Measurements from ENCODE around the gene DHX35.
A peak's percentile ranks its signal among the peaks of the same experiment; 100 is the strongest.

DHX35 gene

GRCh38 chr20:38961530-38962043 is 557 bp upstream of the DHX35 start:
- H3K36me3 ChIP-seq (ENCODE audit: control insufficient read depth, insufficient read depth, low read length): peaks cover 5% of the 10 kb centered on the region
- H3K4me3 ChIP-seq (ENCODE audit: low read depth, low read length): peak overlapping the region; percentile 93
- no peaks in the 10 kb centered on the region for H3K9me3 ChIP-seq (ENCODE audit: control insufficient read depth, insufficient read depth, low read length)
- H3K9ac ChIP-seq (ENCODE audit: low read depth, low read length): peak overlapping the region; percentile 98
- H3K4me1 ChIP-seq (ENCODE audit: control insufficient read depth, insufficient read depth, low read length): peaks cover 10% of the 10 kb centered on the region
- H3K27me3 ChIP-seq (ENCODE audit: control insufficient read depth, insufficient read depth, low read length): no peaks in the 10 kb centered on the region
- H3K27ac ChIP-seq (ENCODE audit: low read depth, low read length): peak overlapping the region; percentile 97

DNA sequence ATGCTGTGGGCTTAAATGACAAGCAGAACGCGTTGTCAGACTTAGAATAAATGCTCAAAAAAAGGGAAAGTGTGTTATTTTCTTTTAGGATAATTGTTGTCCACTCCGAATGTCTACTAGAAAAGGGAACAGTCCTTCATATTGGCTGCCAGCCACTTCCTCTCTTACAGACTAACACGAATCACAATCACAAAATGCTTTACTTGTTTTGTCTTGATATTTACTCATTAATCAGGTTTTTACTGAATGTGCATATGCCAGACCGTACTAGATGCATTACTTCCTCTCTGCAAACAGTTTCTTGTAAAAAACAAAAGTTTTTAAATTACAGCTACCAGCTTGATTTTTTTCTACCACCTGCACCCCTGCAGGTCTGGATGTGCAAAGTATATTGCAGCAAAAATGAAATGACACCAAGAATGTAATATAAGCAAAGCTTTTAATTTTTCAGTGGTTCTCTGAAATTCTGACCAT is 821 bp downstream of the DHX35 start:
- Histone ChIP-seq H3K9ac (ENCODE audit: low read depth, low read length) (peak overlapping the region; percentile 95), H3K9me3 (ENCODE audit: control insufficient read depth, insufficient read depth, low read length) (no peaks in the 10 kb centered on the region), H3K4me1 (ENCODE audit: control insufficient read depth, insufficient read depth, low read length) (peaks cover 10% of the 10 kb centered on the region), H3K27ac (ENCODE audit: low read depth, low read length) (peak overlapping the region; percentile 97), H3K27me3 (ENCODE audit: control insufficient read depth, insufficient read depth, low read length) (no peaks in the 10 kb centered on the region), H3K4me3 (ENCODE audit: low read depth, low read length) (peak overlapping the region; percentile 93), H3K36me3 (ENCODE audit: control insufficient read depth, insufficient read depth, low read length) (peaks cover 6% of the 10 kb centered on the region)

GRCh38 chr20:38963745-38964144 is 1.6 kb downstream of the DHX35 start:
- H3K27ac ChIP-seq (ENCODE audit: low read depth, low read length): no peak overlapping the region
- no peak overlapping the region for H3K9ac ChIP-seq (ENCODE audit: low read depth, low read length)
- no peak overlapping the region for H3K4me3 ChIP-seq (ENCODE audit: low read depth, low read length)
- no peaks in the 10 kb centered on the region for H3K9me3 ChIP-seq (ENCODE audit: control insufficient read depth, insufficient read depth, low read length)
- peaks cover 9% of the 10 kb centered on the region for H3K36me3 ChIP-seq (ENCODE audit: control insufficient read depth, insufficient read depth, low read length)
- no peaks in the 10 kb centered on the region for H3K27me3 ChIP-seq (ENCODE audit: control insufficient read depth, insufficient read depth, low read length)
- peaks cover 10% of the 10 kb centered on the region for H3K4me1 ChIP-seq (ENCODE audit: control insufficient read depth, insufficient read depth, low read length)

DNA sequence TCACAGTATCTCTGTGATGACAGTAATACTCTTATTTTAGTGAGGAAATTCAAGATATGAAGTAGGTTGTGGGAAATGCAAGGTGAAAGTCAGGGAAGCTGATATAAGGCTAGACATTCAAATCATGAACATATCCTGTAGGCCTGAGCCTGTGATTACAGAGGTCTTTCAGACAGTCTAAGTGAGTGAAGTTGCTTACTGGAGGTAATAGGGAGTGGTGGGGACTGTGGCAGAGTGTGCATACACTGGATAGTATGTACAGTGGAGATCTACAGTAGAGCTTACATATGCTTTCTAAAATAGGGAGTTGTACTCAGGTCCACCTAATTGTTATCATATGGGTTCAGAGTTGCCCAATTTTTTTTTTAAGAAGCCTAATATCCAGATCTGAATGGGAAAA is 3.1 kb downstream of the DHX35 start:
- Histone ChIP-seq H3K27ac (ENCODE audit: low read depth, low read length) (no peak overlapping the region), H3K36me3 (ENCODE audit: control insufficient read depth, insufficient read depth, low read length) (peaks cover 24% of the 10 kb centered on the region), H3K27me3 (ENCODE audit: control insufficient read depth, insufficient read depth, low read length) (no peaks in the 10 kb centered on the region), H3K9ac (ENCODE audit: low read depth, low read length) (no peak overlapping the region), H3K4me1 (ENCODE audit: control insufficient read depth, insufficient read depth, low read length) (peaks cover 10% of the 10 kb centered on the region), H3K4me3 (ENCODE audit: low read depth, low read length) (no peak overlapping the region), H3K9me3 (ENCODE audit: control insufficient read depth, insufficient read depth, low read length) (no peaks in the 10 kb centered on the region)

DNA sequence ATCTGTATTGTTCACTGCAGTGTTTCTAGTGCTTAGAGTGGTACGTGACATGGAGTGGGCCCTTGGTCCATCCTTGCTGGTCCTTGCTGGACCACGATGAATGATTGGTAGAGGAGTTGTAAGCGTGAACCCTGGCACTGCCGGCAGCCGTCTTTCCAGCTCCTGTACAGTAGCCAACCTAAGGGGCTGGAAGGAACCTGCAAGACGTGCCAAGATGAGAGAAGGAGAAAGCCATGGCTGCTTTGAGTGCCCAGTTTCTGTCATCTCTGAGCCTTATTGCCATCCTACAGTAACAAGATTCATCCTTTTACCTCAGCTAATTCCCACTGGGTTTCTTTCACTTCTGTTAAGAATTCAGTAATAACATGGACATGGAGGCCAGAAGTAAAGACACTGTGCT is 5.9 kb downstream of the DHX35 start:
- Histone ChIP-seq H3K36me3 (ENCODE audit: control insufficient read depth, insufficient read depth, low read length) (peaks cover 46% of the 10 kb centered on the region), H3K27me3 (ENCODE audit: control insufficient read depth, insufficient read depth, low read length) (no peaks in the 10 kb centered on the region)

GRCh38 chr20:38969708-38970107 is 7.6 kb downstream of the DHX35 start:
- Histone ChIP-seq H3K36me3 (ENCODE audit: control insufficient read depth, insufficient read depth, low read length) (peaks cover 59% of the 10 kb centered on the region), H3K9me3 (ENCODE audit: control insufficient read depth, insufficient read depth, low read length) (no peaks in the 10 kb centered on the region), H3K9ac (ENCODE audit: low read depth, low read length) (no peak overlapping the region), H3K27ac (ENCODE audit: low read depth, low read length) (no peak overlapping the region), H3K4me1 (ENCODE audit: control insufficient read depth, insufficient read depth, low read length) (no peaks in the 10 kb centered on the region), H3K4me3 (ENCODE audit: low read depth, low read length) (no peak overlapping the region), H3K27me3 (ENCODE audit: control insufficient read depth, insufficient read depth, low read length) (no peaks in the 10 kb centered on the region)

More for the DNA sequence above, 5.9 kb downstream of the DHX35 start:
- H3K9me3 ChIP-seq (ENCODE audit: control insufficient read depth, insufficient read depth, low read length): no peaks in the 10 kb centered on the region
- H3K9ac ChIP-seq (ENCODE audit: low read depth, low read length): no peak overlapping the region
- no peak overlapping the region for H3K4me3 ChIP-seq (ENCODE audit: low read depth, low read length)
- no peaks in the 10 kb centered on the region for H3K4me1 ChIP-seq (ENCODE audit: control insufficient read depth, insufficient read depth, low read length)
- H3K27ac ChIP-seq (ENCODE audit: low read depth, low read length): no peak overlapping the region

DNA sequence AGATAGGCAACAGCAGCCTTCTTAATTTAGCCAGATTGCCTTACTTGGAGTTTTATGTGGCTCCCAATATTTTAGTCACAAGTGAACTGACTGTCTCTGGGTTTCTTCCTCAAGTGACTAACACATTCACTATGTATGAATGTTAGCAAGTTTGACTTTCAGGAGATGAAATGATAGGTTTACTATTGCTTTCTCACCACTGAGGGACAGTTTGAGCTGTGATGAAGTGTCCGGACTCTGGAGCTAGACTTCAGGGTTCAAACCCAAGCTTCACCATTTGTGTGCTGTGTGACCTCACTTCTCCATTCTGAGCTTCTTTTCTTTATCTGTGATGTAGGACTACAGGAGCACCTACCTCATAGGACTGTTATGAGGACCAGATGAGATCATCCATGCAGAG is 8.2 kb downstream of the DHX35 start:
- no peak overlapping the region for H3K27ac ChIP-seq (ENCODE audit: low read depth, low read length)

GRCh38 chr20:38973107-38973506 is 11.0 kb downstream of the DHX35 start:
- Histone ChIP-seq H3K27ac (ENCODE audit: low read depth, low read length) (no peak overlapping the region), H3K9ac (ENCODE audit: low read depth, low read length) (no peak overlapping the region), H3K36me3 (ENCODE audit: control insufficient read depth, insufficient read depth, low read length) (peaks cover 76% of the 10 kb centered on the region), H3K9me3 (ENCODE audit: control insufficient read depth, insufficient read depth, low read length) (no peaks in the 10 kb centered on the region), H3K27me3 (ENCODE audit: control insufficient read depth, insufficient read depth, low read length) (no peaks in the 10 kb centered on the region), H3K4me3 (ENCODE audit: low read depth, low read length) (no peak overlapping the region), H3K4me1 (ENCODE audit: control insufficient read depth, insufficient read depth, low read length) (no peaks in the 10 kb centered on the region)

More for the DNA sequence above, 8.2 kb downstream of the DHX35 start:
- Histone ChIP-seq H3K4me1 (ENCODE audit: control insufficient read depth, insufficient read depth, low read length) (no peaks in the 10 kb centered on the region), H3K4me3 (ENCODE audit: low read depth, low read length) (no peak overlapping the region), H3K27me3 (ENCODE audit: control insufficient read depth, insufficient read depth, low read length) (no peaks in the 10 kb centered on the region), H3K36me3 (ENCODE audit: control insufficient read depth, insufficient read depth, low read length) (peaks cover 59% of the 10 kb centered on the region), H3K9ac (ENCODE audit: low read depth, low read length) (no peak overlapping the region), H3K9me3 (ENCODE audit: control insufficient read depth, insufficient read depth, low read length) (no peaks in the 10 kb centered on the region)

DNA sequence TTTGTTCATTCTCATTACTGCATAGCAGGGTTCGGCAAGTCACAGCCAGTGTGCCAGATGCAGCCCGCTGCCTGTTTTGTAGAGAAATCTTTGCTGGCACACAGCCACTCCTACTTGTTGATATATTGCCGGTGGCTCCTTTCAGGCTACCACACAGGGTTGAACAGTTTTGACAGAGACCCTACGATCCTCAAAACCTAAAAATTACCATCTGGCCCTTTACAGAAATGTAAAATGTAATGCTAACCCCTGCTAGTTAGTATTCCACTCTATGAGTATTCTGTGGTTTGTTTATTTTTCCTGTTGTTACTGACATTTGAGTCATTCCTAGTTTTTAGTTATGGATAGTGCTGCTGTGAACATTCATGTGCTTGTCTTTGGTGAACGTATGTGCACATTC is 11.5 kb downstream of the DHX35 start:
- Histone ChIP-seq H3K36me3 (ENCODE audit: control insufficient read depth, insufficient read depth, low read length) (peaks cover 74% of the 10 kb centered on the region), H3K27me3 (ENCODE audit: control insufficient read depth, insufficient read depth, low read length) (no peaks in the 10 kb centered on the region), H3K4me1 (ENCODE audit: control insufficient read depth, insufficient read depth, low read length) (no peaks in the 10 kb centered on the region), H3K4me3 (ENCODE audit: low read depth, low read length) (no peak overlapping the region), H3K9me3 (ENCODE audit: control insufficient read depth, insufficient read depth, low read length) (no peaks in the 10 kb centered on the region), H3K9ac (ENCODE audit: low read depth, low read length) (no peak overlapping the region), H3K27ac (ENCODE audit: low read depth, low read length) (no peak overlapping the region)

DNA sequence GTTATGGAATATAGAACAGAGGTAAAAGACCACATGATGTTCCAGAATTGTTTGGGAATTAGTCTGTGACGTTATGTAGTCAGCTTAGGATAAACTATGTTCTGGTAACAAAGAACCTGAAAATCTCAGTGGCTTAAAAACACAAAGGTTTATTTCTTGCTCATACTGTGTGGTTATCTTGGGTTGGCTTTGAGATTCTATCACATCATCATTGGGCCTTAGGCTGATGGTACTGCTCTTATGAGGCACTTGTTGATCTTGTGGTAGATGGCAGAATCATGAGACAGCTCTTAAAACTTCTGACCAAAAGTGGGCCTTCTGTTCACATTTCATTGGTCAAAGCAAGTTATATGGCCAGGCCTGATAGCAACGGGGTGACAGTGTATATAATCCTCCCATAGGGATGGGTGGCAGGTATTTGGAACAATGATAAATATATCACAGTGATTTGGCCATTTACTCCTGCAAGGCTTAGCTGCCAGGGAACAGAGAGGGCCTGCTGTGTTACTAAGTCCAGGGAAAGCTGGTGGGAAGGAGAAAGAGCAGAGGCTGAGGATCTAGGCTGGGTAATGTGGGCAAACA is 13.5 kb downstream of the DHX35 start:
- Histone ChIP-seq H3K36me3 (ENCODE audit: control insufficient read depth, insufficient read depth, low read length) (peaks cover 56% of the 10 kb centered on the region), H3K27ac (ENCODE audit: low read depth, low read length) (no peak overlapping the region)

DNA sequence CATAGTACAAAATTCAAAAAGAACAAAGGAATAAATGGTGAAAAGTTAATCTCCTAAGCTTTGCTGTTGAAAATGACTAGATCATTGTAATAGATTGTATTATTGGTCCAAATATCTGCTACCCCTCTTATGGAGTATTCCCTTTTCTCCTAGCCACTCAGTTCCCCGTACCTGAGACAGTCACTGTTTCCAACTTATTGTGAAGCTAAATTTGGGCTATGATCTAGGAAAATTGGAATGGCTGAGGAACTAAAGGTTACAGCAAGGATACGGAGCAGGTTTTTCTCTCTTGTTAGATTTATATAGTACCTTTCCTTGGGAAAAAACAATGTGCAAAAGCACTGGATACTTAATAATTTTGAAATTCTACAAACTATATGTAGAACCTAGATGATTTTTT is 17.3 kb downstream of the DHX35 start:
- Histone ChIP-seq H3K36me3 (ENCODE audit: control insufficient read depth, insufficient read depth, low read length) (peaks cover 41% of the 10 kb centered on the region), H3K9ac (ENCODE audit: low read depth, low read length) (no peak overlapping the region), H3K4me3 (ENCODE audit: low read depth, low read length) (no peak overlapping the region), H3K27me3 (ENCODE audit: control insufficient read depth, insufficient read depth, low read length) (no peaks in the 10 kb centered on the region), H3K4me1 (ENCODE audit: control insufficient read depth, insufficient read depth, low read length) (no peaks in the 10 kb centered on the region; the same call in 1 of the 2 replicates), H3K27ac (ENCODE audit: low read depth, low read length) (no peak overlapping the region), H3K9me3 (ENCODE audit: control insufficient read depth, insufficient read depth, low read length) (no peaks in the 10 kb centered on the region)

More for the DNA sequence above, 13.5 kb downstream of the DHX35 start:
- H3K4me3 ChIP-seq (ENCODE audit: low read depth, low read length): no peak overlapping the region
- no peaks in the 10 kb centered on the region for H3K4me1 ChIP-seq (ENCODE audit: control insufficient read depth, insufficient read depth, low read length)
- H3K9me3 ChIP-seq (ENCODE audit: control insufficient read depth, insufficient read depth, low read length): no peaks in the 10 kb centered on the region
- H3K27me3 ChIP-seq (ENCODE audit: control insufficient read depth, insufficient read depth, low read length): no peaks in the 10 kb centered on the region
- H3K9ac ChIP-seq (ENCODE audit: low read depth, low read length): no peak overlapping the region
